Activated CD4-positive, alpha-beta T cell treated with anti-CD3 and anti-CD28 coated beads, Interleukin-2, Interleukin-4, amounts not matched to agents 100 ng/mL and 50 ng/mL, durations not matched to agents 16 hours and 8 hours (primary cell): ENCODE measurements around the gene PKDCC.

Source experiments
- DNase-seq: peaks from one replicate; pipeline ENCODE4 v3.0.0-alpha.2; 2020; ENCODE audit warnings: low spot score

Gene PKDCC

GRCh38 chr2:42047488-42048298, at the start of gene PKDCC:
Gene PKDCC, plus strand, starts transcription at chr2:42048021. Its CDS starts 179 bp downstream, at chr2:42048200.
- peak; percentile 15 for DNase-seq

GRCh38 chr2:41998186-41999127, 49.4 kb upstream of the PKDCC start:
- no peak for DNase-seq

- DNase-seq = no peak
These were observed 48.7 kb upstream of the PKDCC start for GRCh38 chr2:41999128-41999480.

GRCh38 chr2:41999592-42000281, 48.1 kb upstream of the PKDCC start:
- no peak for DNase-seq

GRCh38 chr2:42001711-42002201, 46.1 kb upstream of the PKDCC start:
- no peak for DNase-seq

GRCh38 chr2:42007551-42007950, 40.3 kb upstream of the PKDCC start:
- DNase-seq = no peak

GRCh38 chr2:42008241-42008921, 39.4 kb upstream of the PKDCC start:
- no peak for DNase-seq

GRCh38 chr2:42009657-42010580, 37.9 kb upstream of the PKDCC start:
- DNase-seq = peak; percentile 51

GRCh38 chr2:42010743-42011298, 37.0 kb upstream of the PKDCC start:
- DNase-seq = no peak

GRCh38 chr2:42012137-42012536, 35.7 kb upstream of the PKDCC start:
- no peak for DNase-seq

GRCh38 chr2:42012651-42013050, 35.2 kb upstream of the PKDCC start:
- DNase-seq = no peak

GRCh38 chr2:42013409-42013808, 34.4 kb upstream of the PKDCC start:
- no peak for DNase-seq

GRCh38 chr2:42021464-42021863, 26.4 kb upstream of the PKDCC start:
- no peak for DNase-seq

GRCh38 chr2:42025151-42025582, 22.7 kb upstream of the PKDCC start:
- DNase-seq = no peak

GRCh38 chr2:42026272-42026671, 21.5 kb upstream of the PKDCC start:
- DNase-seq = no peak

GRCh38 chr2:42028571-42029148, 19.2 kb upstream of the PKDCC start:
- no peak for DNase-seq

- DNase-seq = no peak
These were observed 18.6 kb upstream of the PKDCC start for GRCh38 chr2:42029171-42029570.

GRCh38 chr2:42029639-42030199, 18.1 kb upstream of the PKDCC start:
- no peak for DNase-seq

- DNase-seq = no peak
These were observed 17.5 kb upstream of the PKDCC start for GRCh38 chr2:42030200-42030759.
